Right lung (tissue), 10 donors: Measurements from ENCODE around the gene PPP4C. TPM values are rescaled to one million over a fixed set of nuclear protein-coding genes. Genes with fewer than 3 reads are reported as not detected.
"Not testable (repeated sequence)": the region's sequence is repeated elsewhere in the genome, so short reads cannot be mapped to it uniquely, and the experiment has no call there.

Experiments used
- DNase-seq, 2 donors: peaks; one replicate each; pipeline ENCODE4 v3.0.0-alpha.2; 2013
- long read RNA-seq, 8 donors: transcript quantifications; one replicate each; lab custom pipeline, GENCODE V29; 2026
- polyA plus RNA-seq, 5 donors: library from polyadenylated mRNA; unstranded; fragments of 120-200 nt; gene quantifications; one replicate each; pipeline versions ENCODE4 v1.2.1 to v1.2.3, GENCODE V29; 2013; ENCODE audit warnings: inconsistent platforms in 1 of 5, low replicate concordance in 1 of 5; ENCODE audit not compliant: insufficient read length in 5 of 5, insufficient read depth in 1 of 5

The PPP4C gene
- 10 to 100 TPM; 60.9 to 90.8 (median 68.7) TPM for polyA plus RNA-seq
- long read RNA-seq, donor 1, transcript PPP4C-201 (9 exons, 1,407 nt) = major isoform, 33 of 46 reads
- long read RNA-seq, donor 1, partial matches to known transcripts = 0 of 46 reads
- long read RNA-seq, donor 1, other reads (novel, unspliced or antisense) = 9 of 46 reads
- long read RNA-seq, donor 2, transcript PPP4C-214 (8 exons, 1,301 nt) = minor isoform, 5 of 51 reads
- long read RNA-seq, donor 2, transcript PPP4C-201 (9 exons, 1,407 nt) = major isoform, 22 of 51 reads
- long read RNA-seq, donor 2, partial matches to known transcripts = 14 of 51 reads
- long read RNA-seq, donor 2, other reads (novel, unspliced or antisense) = 9 of 51 reads
- long read RNA-seq, donor 3, transcript PPP4C-201 (9 exons, 1,407 nt) = major isoform, 23 of 52 reads
- long read RNA-seq, donor 3, partial matches to known transcripts = 15 of 52 reads
- long read RNA-seq, donor 3, other reads (novel, unspliced or antisense) = 10 of 52 reads
- long read RNA-seq, donor 4, transcript PPP4C-201 (9 exons, 1,407 nt) = major isoform, 12 of 19 reads
- long read RNA-seq, donor 4, partial matches to known transcripts = 0 of 19 reads
- long read RNA-seq, donor 4, other reads (novel, unspliced or antisense) = 7 of 19 reads
- long read RNA-seq, donor 5, transcript PPP4C-201 (9 exons, 1,407 nt) = major isoform, 27 of 52 reads
- long read RNA-seq, donor 5, partial matches to known transcripts = 5 of 52 reads
- long read RNA-seq, donor 5, other reads (novel, unspliced or antisense) = 13 of 52 reads
- long read RNA-seq, donor 6, transcript PPP4C-201 (9 exons, 1,407 nt) = major isoform, 24 of 82 reads
- long read RNA-seq, donor 6, transcript PPP4C-214 (8 exons, 1,301 nt) = minor isoform, 6 of 82 reads
- long read RNA-seq, donor 6, partial matches to known transcripts = 20 of 82 reads
- long read RNA-seq, donor 6, other reads (novel, unspliced or antisense) = 29 of 82 reads
- long read RNA-seq, donor 7, transcript PPP4C-201 (9 exons, 1,407 nt) = major isoform, 23 of 32 reads
- long read RNA-seq, donor 7, partial matches to known transcripts = 0 of 32 reads
- long read RNA-seq, donor 7, other reads (novel, unspliced or antisense) = 7 of 32 reads
- long read RNA-seq, donor 8, transcript PPP4C-201 (9 exons, 1,407 nt) = major isoform, 11 of 12 reads
- long read RNA-seq, donor 8, partial matches to known transcripts = 0 of 12 reads
- long read RNA-seq, donor 8, other reads (novel, unspliced or antisense) = 0 of 12 reads

GRCh38 chr16:30075503-30076275 lies at the start of gene PPP4C:
PPP4C (plus strand) TSS chr16:30075994; CDS start chr16:30076378, 384 bp downstream.
- peak; percentile 84 to 85 for DNase-seq

- no peak for DNase-seq
These were observed 49.3 kb upstream of the PPP4C start for GRCh38 chr16:30026449-30026848.

- DNase-seq = no peak
These were observed 48.0 kb upstream of the PPP4C start for GRCh38 chr16:30027588-30028437.

GRCh38 chr16:30028438-30029076 lies 47.2 kb upstream of the PPP4C start:
- peak in 1 of 2 donors; percentile 34 for DNase-seq

- DNase-seq = no peak
These were observed 45.6 kb upstream of the PPP4C start for GRCh38 chr16:30030011-30030685.

GRCh38 chr16:30030841-30031413 lies 44.9 kb upstream of the PPP4C start, which contains the start of gene TLCD3B:
TLCD3B (minus strand) TSS chr16:30031271; CDS start chr16:30030527, 744 bp downstream.
- DNase-seq = no peak

GRCh38 chr16:30031477-30031918 lies 44.3 kb upstream of the PPP4C start:
- DNase-seq = no peak

- DNase-seq = no peak
These were observed 43.5 kb upstream of the PPP4C start for GRCh38 chr16:30032083-30032819.

- no peak for DNase-seq
These were observed 42.5 kb upstream of the PPP4C start for GRCh38 chr16:30033270-30033669.

- no peak for DNase-seq
These were observed 35.6 kb upstream of the PPP4C start for GRCh38 chr16:30040221-30040620.

- DNase-seq = not testable (repeated sequence)
These were observed 35.1 kb upstream of the PPP4C start for GRCh38 chr16:30040690-30041089.

- DNase-seq = peak in 1 of 2 donors; percentile 30
These were observed 34.0 kb upstream of the PPP4C start for GRCh38 chr16:30041841-30042240.

- DNase-seq = no peak
These were observed 29.6 kb upstream of the PPP4C start for GRCh38 chr16:30046178-30046577.

GRCh38 chr16:30046588-30046987 lies 29.2 kb upstream of the PPP4C start:
- DNase-seq = no peak

GRCh38 chr16:30049871-30050270 lies 25.9 kb upstream of the PPP4C start:
- DNase-seq = no peak

GRCh38 chr16:30051518-30051917 lies 24.3 kb upstream of the PPP4C start:
- DNase-seq = no peak

GRCh38 chr16:30052671-30053372 lies 23.0 kb upstream of the PPP4C start:
- DNase-seq = peak; percentile 89 to 90
